Neuronal stem cell (in vitro differentiated cells): ENCODE measurements around the gene TRAT1.
A peak's percentile ranks its signal among the peaks of the same experiment; 100 is the strongest.

Experiments
- DNase-seq: peaks from one replicate; pipeline ENCODE4 v3.0.0-alpha.2; 2013; ENCODE audit warnings: low spot score
- H2AFZ ChIP-seq: one replicate; pipeline ENCODE4 v1.6.1; 2013; ENCODE audit warnings: mild to moderate bottlenecking, low read length, inconsistent platforms
- H2AK5ac ChIP-seq: 2 replicates; pipeline ENCODE4 v1.6.1; 2013; ENCODE audit warnings: low read depth, mild to moderate bottlenecking, inconsistent platforms, low read length, moderate library complexity, mixed read lengths
- H2BK120ac ChIP-seq: 2 replicates; pipeline ENCODE4 v1.6.1; 2013; ENCODE audit warnings: low read depth, mild to moderate bottlenecking, inconsistent platforms, low read length, moderate library complexity, mixed read lengths
- H2BK12ac ChIP-seq: one replicate; pipeline ENCODE4 v1.6.1; 2013; ENCODE audit warnings: low read length, inconsistent platforms
- H2BK15ac ChIP-seq: 2 replicates; pipeline ENCODE4 v1.6.1; 2013; ENCODE audit warnings: mild to moderate bottlenecking, low read length, inconsistent platforms, mixed read lengths
- H2BK5ac ChIP-seq: one replicate; pipeline ENCODE4 v1.6.1; 2013; ENCODE audit warnings: inconsistent platforms, mild to moderate bottlenecking, low read length, moderate library complexity
- H3K14ac ChIP-seq: one replicate; pipeline ENCODE4 v1.6.1; 2013; ENCODE audit warnings: low read length, inconsistent platforms
- H3K18ac ChIP-seq: 2 replicates; pipeline ENCODE4 v1.6.1; 2013; ENCODE audit warnings: low read length, inconsistent platforms
- H3K23ac ChIP-seq: 2 replicates; pipeline ENCODE4 v1.6.1; 2013; ENCODE audit warnings: low read depth, mild to moderate bottlenecking, mixed read lengths, low read length, inconsistent platforms; ENCODE audit not compliant: poor library complexity
- H3K27ac ChIP-seq: replicated peaks from 3 replicates; pipeline ENCODE4 v1.5.1; 2013; ENCODE audit warnings: low read length, inconsistent platforms
- H3K27me3 ChIP-seq, 3 experiments: 2 replicates each; pipeline ENCODE4 v1.6.1; 2013; ENCODE audit warnings: low read length in 3 of 3, mild to moderate bottlenecking in 2 of 3, inconsistent platforms in 1 of 3, low read depth in 1 of 3, mixed read lengths in 1 of 3, moderate library complexity in 1 of 3; ENCODE audit not compliant: control insufficient read depth in 3 of 3, insufficient read depth in 3 of 3
- H3K36me3 ChIP-seq, 2 donors: replicated peaks in 1 of 2; 2 replicates each; pipeline ENCODE4 v1.6.1; 2013; ENCODE audit warnings: low read length in 2 of 2; ENCODE audit not compliant: control insufficient read depth in 2 of 2, insufficient read depth in 2 of 2
- H3K4ac ChIP-seq: 2 replicates; pipeline ENCODE4 v1.6.1; 2013; ENCODE audit warnings: inconsistent platforms, mild to moderate bottlenecking, low read length, moderate library complexity
- H3K4me1 ChIP-seq, 2 donors: 1 replicate in 1 of 2; 2 replicates in 1 of 2; pipeline ENCODE4 v1.6.1; 2013; ENCODE audit warnings: low read length in 2 of 2, low read depth in 1 of 2; ENCODE audit not compliant: control insufficient read depth in 2 of 2, insufficient read depth in 1 of 2
- H3K4me2 ChIP-seq: one replicate; pipeline ENCODE4 v1.6.1; 2013; ENCODE audit warnings: mild to moderate bottlenecking, low read length, inconsistent platforms; ENCODE audit not compliant: insufficient read depth, poor library complexity, severe bottlenecking
- H3K4me3 ChIP-seq, 2 donors: 2 replicates each; pipeline ENCODE4 v1.5.1; 2013; ENCODE audit warnings: low read length in 2 of 2, mild to moderate bottlenecking in 2 of 2, inconsistent platforms in 1 of 2, moderate library complexity in 1 of 2
- H3K79me1 ChIP-seq: one replicate; pipeline ENCODE4 v1.6.1; 2013; ENCODE audit warnings: low read depth, mild to moderate bottlenecking, inconsistent platforms, low read length, moderate library complexity
- H3K9ac ChIP-seq: one replicate; pipeline ENCODE4 v1.6.1; 2013; ENCODE audit warnings: mild to moderate bottlenecking, low read depth, low read length, inconsistent platforms; ENCODE audit not compliant: poor library complexity
- H3K9me3 ChIP-seq, 2 donors: replicated peaks in 1 of 2; 2 replicates each; pipeline versions ENCODE3 to v1.6.1; 2013; ENCODE audit warnings: low read length in 2 of 2, mild to moderate bottlenecking in 2 of 2, inconsistent platforms in 1 of 2, low read depth in 1 of 2, mixed read lengths in 1 of 2, moderate library complexity in 1 of 2; ENCODE audit not compliant: control insufficient read depth in 2 of 2, insufficient read depth in 1 of 2
- H4K8ac ChIP-seq: one replicate; pipeline ENCODE4 v1.6.1; 2013; ENCODE audit warnings: low read depth, mild to moderate bottlenecking, inconsistent platforms, low read length, moderate library complexity
- H4K91ac ChIP-seq: one replicate; pipeline ENCODE4 v1.6.1; 2013; ENCODE audit warnings: low read length, low read depth, mild to moderate bottlenecking, inconsistent platforms; ENCODE audit not compliant: poor library complexity
- WGBS, 2 donors: extraction: QIAGEN DNeasy Blood & Tissue Kit; methylation state at CpG; one replicate each; pipeline ENCODE4 v1.1.7; 2013; ENCODE audit warnings: missing lambda C conversion rate in 2 of 2, mixed read lengths in 1 of 2; ENCODE audit not compliant: insufficient read length in 2 of 2, insufficient replicate concordance in 1 of 2; ENCODE audit errors: extremely low coverage in 2 of 2; 5-methylcytosine and 5-hydroxymethylcytosine counted together

The TRAT1 gene

DNA sequence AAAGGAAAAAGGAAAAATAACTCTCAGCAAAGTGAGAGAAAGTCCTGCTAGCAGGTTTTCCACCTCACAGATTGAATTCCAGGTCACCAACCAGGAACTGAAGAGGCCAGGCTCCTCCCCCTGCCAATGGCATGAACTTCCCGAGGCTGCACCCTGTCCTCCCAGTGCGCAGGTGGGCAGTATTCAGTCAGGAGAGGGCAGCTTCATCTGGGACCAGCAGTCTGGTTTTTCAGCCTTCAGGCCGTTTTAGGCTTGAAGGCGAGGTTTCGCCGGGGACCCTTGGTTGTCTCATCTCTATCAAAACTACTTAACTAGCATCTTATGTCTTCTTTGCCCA lies 41.2 kb downstream of the TRAT1 start:
- Histone ChIP-seq H3K23ac (no peak overlapping the region), H3K9me3 (peaks cover 0 to 4% of the 10 kb centered on the region in 2 donors), H2BK5ac (no peak overlapping the region), H3K14ac (no peak overlapping the region), H3K4me1 (peaks cover 0 to 2% of the 10 kb centered on the region in 2 donors), H4K8ac (no peak overlapping the region), H3K79me1 (no peaks in the 10 kb centered on the region), H4K91ac (no peak overlapping the region), H3K27ac (no peak overlapping the region), H3K4me3 (no peak overlapping the region), H3K36me3 (no peaks in the 10 kb centered on the region), H3K4ac (no peak overlapping the region), H3K18ac (no peak overlapping the region), H3K27me3 (no peaks in the 10 kb centered on the region), H3K9ac (no peak overlapping the region), H2AK5ac (no peak overlapping the region), H2BK12ac (no peak overlapping the region), H3K4me2 (no peak overlapping the region), H2AFZ (no peak overlapping the region), H2BK15ac (no peak overlapping the region), H2BK120ac (no peak overlapping the region)
- no peak for DNase-seq
- WGBS, 2 donors: no CpG with 5 or more reads among the region's 6 CpGs

DNA sequence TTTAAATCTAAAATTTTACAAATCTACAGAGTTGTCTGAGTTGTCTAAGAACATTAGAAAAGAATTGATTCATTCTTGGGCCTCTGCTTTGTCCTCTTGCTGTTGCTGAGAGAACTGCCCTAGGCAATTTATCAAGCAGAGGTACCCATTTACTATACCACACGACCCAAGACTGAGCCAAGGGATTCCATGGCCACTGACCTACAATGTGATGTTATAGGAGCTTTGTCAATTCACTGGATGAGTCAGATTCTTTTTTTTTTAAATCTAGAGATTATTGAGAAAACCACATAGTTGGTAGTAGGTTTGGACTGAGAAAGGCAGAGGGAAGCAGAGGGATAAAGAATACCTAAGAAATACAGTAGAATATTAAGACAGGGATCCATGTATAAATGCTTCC lies 55.3 kb downstream of the TRAT1 start:
- Histone ChIP-seq H3K4me2 (no peak overlapping the region), H3K79me1 (no peaks in the 10 kb centered on the region), H3K9me3 (no peaks in the 10 kb centered on the region), H2BK5ac (no peak overlapping the region), H4K91ac (no peak overlapping the region), H3K9ac (no peak overlapping the region), H3K4me1 (no peaks in the 10 kb centered on the region), H3K36me3 (no peaks in the 10 kb centered on the region), H3K4ac (no peak overlapping the region), H2AK5ac (no peak overlapping the region), H2BK120ac (no peak overlapping the region), H2BK15ac (no peak overlapping the region), H3K27me3 (no peaks in the 10 kb centered on the region), H2BK12ac (no peak overlapping the region), H3K27ac (no peak overlapping the region), H3K18ac (no peak overlapping the region), H2AFZ (no peak overlapping the region), H3K14ac (no peak overlapping the region), H3K23ac (no peak overlapping the region), H4K8ac (no peak overlapping the region), H3K4me3 (no peak overlapping the region)
- no CpG with 5 or more reads among the region's 1 CpG for WGBS, 2 donors
- DNase-seq: no peak

DNA sequence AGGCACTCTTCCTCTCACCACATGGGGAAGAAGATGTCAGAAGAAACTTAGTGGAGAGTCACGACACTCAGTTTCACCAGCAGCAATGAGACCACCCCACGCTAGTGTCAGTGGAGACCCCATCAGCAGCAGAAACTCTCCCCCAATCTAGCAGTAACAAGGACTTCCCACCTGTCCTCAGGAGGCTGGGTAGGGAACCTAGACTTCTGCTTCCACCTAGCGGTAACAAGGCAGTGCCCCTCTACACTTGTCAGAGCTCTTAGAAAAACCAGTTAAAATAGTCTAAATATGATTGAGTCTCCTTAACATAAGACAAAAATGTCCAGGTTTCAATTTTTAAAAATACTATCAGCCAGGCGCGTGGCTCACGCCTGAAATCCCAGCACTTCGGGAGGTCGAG lies 57.3 kb downstream of the TRAT1 start:
- DNase-seq: no peak
- no CpG with 5 or more reads among the region's 8 CpGs for WGBS, 2 donors
- H3K79me1 ChIP-seq: no peaks in the 10 kb centered on the region
- H3K9ac ChIP-seq: no peak overlapping the region
- no peak overlapping the region for H3K14ac ChIP-seq
- no peaks in the 10 kb centered on the region for H3K9me3 ChIP-seq
- H3K27me3 ChIP-seq: no peaks in the 10 kb centered on the region
- no peak overlapping the region for H2AK5ac ChIP-seq
- no peak overlapping the region for H2BK120ac ChIP-seq
- no peak overlapping the region for H2BK15ac ChIP-seq
- H3K4ac ChIP-seq: no peak overlapping the region
- H3K23ac ChIP-seq: no peak overlapping the region
- H2BK5ac ChIP-seq: no peak overlapping the region
- H4K8ac ChIP-seq: no peak overlapping the region
- H3K27ac ChIP-seq: no peak overlapping the region
- H4K91ac ChIP-seq: no peak overlapping the region
- H3K4me1 ChIP-seq: no peaks in the 10 kb centered on the region
- peak overlapping the region in 1 of 2 donors; percentile 58 for H3K4me3 ChIP-seq
- no peak overlapping the region for H2BK12ac ChIP-seq
- H3K36me3 ChIP-seq: no peaks in the 10 kb centered on the region
- H3K4me2 ChIP-seq: no peak overlapping the region
- no peak overlapping the region for H3K18ac ChIP-seq
- no peak overlapping the region for H2AFZ ChIP-seq

DNA sequence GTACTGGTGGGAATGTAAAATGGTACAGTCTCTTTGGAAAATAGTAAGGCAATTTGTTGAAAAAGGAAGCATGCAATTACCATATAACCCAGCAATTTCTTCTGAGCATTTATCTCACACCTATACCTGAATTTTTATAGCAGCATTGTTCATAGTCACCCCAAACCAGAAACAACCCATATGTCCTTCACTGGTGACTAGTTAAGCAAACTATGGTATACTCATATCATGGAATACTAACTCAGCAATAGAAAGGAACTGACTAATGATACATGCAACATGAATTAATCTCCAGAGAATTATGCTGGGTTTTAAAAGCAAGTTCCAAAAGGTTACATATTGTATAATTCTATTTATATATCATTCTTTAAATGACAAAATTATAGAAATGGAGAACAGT lies 60.2 kb downstream of the TRAT1 start:
- H3K4me3 ChIP-seq: no peak overlapping the region
- H2BK120ac ChIP-seq: no peak overlapping the region
- no peak overlapping the region for H3K9ac ChIP-seq
- H3K23ac ChIP-seq: no peak overlapping the region
- no peaks in the 10 kb centered on the region for H3K79me1 ChIP-seq
- H3K4me2 ChIP-seq: no peak overlapping the region
- H4K8ac ChIP-seq: no peak overlapping the region
- H3K4me1 ChIP-seq: no peaks in the 10 kb centered on the region
- H3K14ac ChIP-seq: no peak overlapping the region
- no peak overlapping the region for H2AFZ ChIP-seq
- H2AK5ac ChIP-seq: no peak overlapping the region
- no peaks in the 10 kb centered on the region for H3K9me3 ChIP-seq
- DNase-seq: no peak
- no peak overlapping the region for H3K27ac ChIP-seq
- no peaks in the 10 kb centered on the region for H3K36me3 ChIP-seq
- H3K4ac ChIP-seq: no peak overlapping the region
- no peak overlapping the region for H2BK12ac ChIP-seq
- H2BK15ac ChIP-seq: no peak overlapping the region
- no peaks in the 10 kb centered on the region for H3K27me3 ChIP-seq
- H4K91ac ChIP-seq: no peak overlapping the region
- H3K18ac ChIP-seq: no peak overlapping the region
- no peak overlapping the region for H2BK5ac ChIP-seq
